GF-D8 (cell line): ENCODE measurements around the gene S100A3.
"Not testable (repeated sequence)": the region's sequence is repeated elsewhere in the genome, so short reads cannot be mapped to it uniquely, and the experiment has no call there.

ENCODE experiments used
- DNase-seq: peaks from one replicate; lab custom pipeline; 2025; lab: John Stamatoyannopoulos, UW

S100A3 gene

DNA sequence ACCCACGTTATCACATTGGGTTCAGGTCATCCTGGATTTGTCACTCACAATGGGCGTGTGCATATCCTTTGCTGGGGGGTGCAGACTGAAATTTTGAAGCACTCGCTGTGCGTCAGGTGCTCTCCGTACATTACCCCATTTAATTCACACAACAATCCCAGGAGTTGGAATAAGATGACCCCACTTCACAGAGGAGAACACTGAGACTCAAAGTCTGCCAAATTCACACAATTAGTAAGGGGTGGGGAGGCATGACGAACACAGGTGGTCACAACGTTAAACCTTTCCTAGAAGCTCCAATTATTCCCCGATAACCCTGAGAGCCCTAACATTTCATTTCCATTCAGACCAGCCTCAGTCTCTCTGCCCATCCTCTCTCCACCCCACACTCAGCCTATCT is 20.4 kb upstream of the S100A3 start:
- no peak for DNase-seq

DNA sequence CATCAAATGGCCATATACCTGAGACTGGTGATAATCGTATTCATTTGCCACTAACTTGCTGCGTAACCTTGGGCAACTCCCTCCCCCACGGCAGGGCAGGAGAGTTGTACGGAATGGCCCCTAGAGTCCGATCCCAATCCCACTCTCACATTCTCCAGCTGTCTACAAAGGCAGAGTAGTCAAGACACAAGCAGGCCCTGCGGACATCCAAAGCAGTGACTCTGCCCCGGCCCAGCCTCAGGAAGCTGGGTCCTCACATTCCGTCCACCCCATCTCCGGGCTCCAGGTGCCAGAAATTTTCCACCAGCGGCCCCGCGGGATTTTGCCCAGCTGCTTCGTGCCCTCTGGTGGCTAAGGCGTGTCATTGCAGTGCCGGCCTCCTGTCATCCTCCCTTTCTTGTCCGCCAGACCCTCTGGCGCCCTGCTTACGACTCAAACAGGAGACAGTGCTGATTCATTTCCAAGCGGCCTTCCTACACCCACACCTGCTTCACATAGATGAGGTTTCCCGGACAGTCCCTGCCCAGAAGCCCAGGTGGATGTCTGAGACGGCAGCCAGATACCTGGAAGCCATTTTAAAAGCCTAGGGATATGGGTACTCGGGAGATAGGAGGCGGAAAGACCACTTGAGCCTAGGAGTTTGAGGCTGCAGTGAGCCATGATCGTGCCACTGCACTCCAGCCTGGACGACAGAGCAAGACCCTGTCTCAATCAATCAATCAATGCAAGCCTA is 19.5 kb upstream of the S100A3 start:
- DNase-seq: no peak

DNA sequence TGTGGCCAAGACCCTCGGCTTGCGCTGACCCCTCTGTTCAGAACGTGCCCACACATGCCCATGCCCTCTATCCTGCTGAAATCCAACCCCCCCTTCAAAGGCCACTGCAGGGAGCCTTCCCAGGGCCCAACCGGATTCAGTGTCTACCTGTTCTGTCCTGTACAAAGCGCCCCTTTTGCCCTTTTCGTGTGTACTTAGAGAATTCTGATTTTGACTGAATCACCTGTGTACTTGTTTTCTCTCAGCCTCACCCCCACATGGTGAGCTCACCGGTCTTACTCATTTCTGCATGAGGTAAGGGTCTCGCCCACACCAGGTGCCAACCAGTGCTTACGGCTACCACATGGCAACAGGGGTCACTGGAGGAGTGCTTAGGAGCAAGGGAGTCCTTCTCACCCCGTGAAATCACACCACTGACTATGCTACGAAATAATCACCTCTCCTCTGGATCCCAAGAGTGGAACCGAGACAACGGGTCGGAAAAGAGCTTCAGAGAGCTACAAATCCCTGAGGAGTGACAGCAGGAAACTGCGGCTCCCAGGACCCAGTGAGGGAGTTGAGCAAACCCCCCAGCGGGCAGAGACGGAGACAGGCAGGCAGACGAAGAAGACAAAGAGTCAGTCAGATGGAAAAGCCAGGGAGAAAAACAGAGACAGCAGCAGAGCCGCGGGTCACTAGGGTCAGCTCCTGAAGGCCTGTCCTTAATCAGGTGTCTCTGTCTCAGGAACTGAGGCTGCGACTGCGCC is 18.7 kb upstream of the S100A3 start:
- DNase-seq: no peak

DNA sequence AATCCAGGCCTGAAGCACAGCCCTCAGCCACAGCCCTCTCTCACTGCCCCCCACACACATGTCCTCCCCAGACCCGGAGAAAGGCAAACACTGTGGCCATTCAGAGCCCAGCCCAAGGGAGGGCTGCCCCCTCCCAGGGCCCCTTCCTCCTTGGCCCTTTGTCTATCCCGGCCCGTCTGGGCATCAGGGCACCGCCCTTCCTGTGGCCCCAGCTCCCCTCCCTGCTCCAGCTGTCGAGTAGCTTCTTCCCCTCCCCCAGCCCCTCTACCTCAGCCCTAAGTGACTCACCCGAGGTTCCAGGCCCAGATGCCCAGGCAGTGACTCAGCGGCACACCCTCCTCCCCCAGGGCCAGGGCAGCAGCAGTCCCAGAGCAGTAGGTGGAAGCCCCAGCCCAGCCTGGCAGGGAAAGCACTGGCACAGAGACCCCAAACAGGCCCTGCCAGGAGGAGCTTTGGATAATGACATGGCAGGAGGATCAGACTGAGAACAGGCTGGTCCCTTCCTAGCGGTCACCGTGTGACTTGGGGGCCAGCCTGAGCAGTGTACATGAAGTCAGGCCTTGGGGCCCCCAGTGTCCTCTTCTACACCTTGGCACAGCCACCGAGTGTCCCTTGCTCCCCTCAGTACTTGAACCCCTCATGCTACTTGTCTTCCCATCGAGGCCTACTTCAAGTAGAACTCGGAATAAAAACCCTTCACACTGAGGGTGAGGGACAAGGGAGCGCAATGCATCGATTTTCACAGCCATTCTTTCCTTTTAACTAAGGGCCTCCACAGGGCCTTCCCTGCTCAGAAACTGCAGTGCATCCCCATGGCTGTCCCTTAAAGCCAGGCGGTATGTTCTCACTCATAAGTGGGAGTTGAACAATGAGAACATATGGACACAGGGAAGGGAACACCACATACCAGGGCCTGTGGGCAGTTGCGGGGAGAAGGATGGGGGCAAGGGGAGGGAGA is 17.6 kb upstream of the S100A3 start:
- peak; percentile 48 for DNase-seq

DNA sequence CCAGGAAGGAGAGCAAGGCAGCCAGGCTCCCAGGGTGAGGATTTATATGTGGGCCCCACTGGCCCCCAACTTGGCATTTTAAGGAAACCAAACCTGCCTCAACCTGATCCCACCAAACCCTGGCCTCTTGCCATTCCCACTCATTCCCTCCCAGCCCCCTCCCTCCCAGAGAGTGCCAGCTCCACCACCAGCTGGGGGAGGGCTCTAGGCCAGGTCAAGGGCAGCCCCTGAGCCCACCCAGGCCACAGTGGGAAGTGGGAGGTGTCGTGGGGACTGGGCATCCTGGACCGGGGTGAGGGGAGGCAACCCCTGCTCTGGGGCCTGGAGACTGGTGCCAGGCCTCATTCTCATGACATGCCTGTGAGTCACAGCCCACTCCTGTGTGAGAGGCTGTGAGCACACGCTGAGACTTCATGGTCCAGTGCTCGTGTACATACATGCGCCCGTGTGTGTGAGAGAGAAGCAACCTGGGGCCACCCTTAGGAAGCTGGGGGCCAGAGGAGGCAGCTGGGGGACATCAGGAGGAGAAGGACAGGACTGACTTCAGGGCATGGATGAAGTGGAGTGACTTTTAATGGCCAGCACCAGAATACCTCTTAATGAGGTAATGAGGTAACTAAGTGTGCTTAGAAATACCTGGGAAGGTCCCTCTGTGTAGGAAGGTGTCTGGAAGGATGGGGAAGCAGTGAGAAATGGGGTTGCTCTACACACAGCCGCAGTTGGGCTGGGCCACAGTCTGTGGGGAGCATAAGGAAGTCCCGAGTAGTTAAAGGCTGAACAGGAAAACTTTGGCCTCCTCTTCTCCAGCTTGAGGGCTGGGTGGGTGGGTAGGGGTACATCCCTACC is 16.7 kb upstream of the S100A3 start, which contains the start of gene S100A2:
Gene S100A2, minus strand, starts transcription at position 316 of the 846 bp plus-strand sequence. CDS start 1,967 bp downstream, outside the sequence.
- no peak for DNase-seq

DNA sequence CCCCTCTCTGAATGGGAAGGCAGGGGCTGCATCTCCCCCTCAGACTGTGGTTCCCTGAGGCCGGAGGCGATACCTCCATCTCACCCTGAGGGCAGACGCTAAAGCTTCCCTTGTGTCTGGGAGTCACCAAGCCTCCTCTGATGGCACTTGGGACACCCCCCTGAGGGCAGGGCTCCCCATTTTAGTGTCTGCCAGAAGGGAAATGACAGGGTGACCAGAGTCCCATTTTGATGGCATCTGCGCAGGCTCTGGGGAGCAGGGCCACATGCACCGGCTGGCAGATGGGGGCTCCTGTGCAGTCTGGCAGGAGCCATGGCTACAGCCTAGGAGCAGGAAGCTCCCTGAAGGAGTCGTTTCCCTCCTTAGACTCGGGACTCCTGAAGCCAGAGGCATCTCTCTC is 14.9 kb upstream of the S100A3 start:
- no peak for DNase-seq

DNA sequence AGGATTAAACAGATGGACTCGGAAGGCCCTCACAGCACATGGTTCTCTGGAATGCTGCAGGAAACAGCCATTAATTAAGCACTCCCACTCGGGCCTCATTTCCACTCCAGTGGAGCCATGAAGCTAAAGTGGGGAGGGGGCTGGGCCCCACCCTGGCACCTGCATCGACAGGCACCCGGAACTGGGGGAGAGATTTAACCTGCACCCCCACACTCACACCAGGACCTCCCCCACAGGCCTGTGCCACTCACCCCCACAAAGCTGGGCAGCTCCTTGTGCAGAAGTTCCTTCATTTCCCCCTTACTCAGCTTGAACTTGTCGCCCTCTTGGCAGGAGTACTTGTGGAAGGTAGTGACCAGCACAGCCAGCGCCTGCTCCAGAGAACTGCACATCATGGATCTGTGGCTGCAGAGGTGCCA is 14.4 kb upstream of the S100A3 start:
- DNase-seq: no peak

DNA sequence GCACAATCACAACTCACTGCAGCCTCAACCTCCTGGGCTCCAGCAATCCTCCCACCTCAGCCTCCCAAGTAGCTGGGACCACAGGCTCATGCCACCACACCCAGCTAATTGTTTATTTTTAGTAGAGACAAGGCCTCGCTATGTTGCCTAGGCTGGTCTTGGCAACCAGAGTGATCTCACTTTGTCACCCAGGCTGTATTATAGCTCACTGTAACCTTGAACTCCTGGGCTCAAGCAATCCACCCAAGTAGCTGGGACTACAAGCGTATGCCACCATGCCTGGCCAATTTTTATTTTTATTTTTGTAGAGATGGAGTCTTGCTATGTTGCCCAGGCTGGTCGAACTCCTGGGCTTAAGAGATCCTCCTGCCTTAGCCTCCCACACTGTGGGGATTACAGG is 13.0 kb upstream of the S100A3 start:
- DNase-seq: not testable (repeated sequence)

DNA sequence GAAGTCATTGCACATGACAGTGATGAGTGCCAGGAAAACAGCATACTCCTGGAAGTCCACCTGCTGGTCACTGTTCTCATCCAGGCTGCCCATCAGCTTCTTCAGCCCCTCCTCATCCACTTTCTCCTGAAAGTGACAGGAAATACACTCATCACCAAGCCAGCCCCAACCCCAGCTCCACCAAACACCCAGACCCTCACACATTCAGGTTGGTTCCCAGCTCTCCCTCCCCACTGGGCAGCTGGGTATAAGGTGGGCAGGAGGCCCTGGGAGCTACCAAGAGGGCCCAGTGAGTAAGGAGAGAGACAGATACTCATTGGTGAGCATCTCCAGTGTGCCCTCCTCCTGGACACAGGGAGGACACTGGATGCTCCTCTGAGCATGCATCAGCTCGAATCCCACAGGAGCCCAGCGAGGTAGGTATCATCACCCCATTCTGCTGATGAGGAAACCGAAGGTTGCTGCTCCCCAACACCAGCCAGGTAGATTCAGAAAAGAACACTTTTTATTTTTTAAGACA is 12.5 kb upstream of the S100A3 start:
- DNase-seq: no peak

DNA sequence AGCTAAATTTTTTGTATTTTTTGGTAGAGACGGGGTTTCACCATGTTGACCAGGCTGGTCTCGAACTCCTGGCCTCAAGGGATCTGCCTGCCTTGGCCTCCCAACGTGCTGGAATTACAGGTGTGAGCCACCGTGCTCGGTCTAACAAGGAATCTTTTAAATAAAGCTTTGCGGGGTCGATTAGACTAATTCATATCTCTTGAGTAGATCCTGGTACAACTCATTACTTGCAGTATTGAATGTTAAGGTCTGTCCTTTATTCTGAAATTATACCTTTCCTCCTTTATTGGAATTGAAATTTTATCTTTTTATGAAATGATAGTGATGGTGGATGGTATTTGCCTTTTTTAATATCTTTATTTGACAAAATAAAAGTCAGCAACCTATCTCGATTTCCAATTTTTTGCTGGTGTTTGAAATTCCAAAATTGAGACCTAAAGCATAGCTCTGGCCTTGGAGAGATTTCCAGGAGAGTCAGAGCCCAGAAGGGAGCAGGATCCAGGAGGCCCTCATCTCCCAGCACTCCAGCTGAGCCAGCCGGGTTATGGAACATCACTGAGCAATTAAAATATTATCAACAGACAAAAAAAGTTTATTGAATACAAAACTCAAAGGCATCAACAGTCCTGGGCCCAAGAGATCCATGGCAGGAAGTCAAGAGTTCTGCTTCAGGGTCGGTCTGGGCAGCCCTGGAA is 11.9 kb upstream of the S100A3 start:
- no peak for DNase-seq

DNA sequence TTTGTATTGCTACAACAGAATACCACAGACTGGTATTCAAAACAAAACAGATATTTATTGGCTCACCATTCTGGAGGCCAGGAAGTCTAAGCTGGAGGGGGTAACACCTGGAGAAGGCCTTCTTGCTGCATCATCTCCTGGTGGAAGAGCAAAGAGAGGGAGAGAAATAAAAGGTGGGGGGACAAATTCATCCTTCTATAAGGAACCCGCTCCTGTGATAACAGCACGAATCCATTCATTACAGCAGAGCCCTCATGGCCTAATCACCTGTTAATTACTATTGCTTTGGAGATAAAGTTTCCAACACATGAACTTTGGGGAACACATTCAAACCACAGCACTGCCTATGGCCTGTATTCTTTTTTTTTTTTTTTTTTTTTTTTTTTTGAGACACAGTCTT is 11.2 kb upstream of the S100A3 start:
- DNase-seq: no peak

DNA sequence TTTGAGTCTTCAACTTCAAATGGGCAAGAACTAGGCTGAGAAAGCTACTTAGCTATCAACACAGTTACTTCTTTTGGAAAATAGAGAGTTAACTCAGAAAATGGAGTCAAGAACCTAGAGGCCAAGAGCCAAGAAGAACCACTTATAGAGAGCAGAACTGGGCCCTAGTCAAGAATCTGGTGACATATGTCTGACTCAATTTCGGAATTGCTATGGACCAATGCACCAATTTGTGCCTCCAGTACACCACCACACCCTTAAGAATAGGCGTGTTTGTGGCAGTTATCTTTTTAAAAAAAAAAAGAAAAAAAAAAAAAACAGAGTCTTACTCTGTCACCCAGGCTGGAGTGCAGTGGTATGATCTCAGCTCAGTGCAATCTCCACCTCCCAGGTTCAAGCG is 8.8 kb upstream of the S100A3 start:
- no peak for DNase-seq

DNA sequence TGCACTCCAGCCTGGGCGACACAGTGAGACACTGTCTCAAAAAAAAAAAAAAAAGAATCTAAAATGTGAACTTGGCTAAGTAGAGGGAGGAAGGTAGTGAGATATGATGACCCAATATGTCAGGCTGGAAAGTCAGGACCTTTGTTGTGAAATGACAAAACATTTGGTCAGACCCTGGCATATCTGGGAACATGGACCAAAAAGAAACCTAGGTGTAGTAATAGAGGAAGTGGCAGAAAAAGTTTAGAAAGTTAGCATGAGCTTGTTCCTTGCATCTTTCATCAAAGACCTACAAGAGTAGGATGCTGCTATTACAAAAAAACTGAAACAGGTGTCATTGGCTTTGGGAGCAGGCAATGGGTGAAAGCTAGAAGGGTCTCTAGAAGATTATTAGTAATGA is 7.3 kb upstream of the S100A3 start:
- no peak for DNase-seq

DNA sequence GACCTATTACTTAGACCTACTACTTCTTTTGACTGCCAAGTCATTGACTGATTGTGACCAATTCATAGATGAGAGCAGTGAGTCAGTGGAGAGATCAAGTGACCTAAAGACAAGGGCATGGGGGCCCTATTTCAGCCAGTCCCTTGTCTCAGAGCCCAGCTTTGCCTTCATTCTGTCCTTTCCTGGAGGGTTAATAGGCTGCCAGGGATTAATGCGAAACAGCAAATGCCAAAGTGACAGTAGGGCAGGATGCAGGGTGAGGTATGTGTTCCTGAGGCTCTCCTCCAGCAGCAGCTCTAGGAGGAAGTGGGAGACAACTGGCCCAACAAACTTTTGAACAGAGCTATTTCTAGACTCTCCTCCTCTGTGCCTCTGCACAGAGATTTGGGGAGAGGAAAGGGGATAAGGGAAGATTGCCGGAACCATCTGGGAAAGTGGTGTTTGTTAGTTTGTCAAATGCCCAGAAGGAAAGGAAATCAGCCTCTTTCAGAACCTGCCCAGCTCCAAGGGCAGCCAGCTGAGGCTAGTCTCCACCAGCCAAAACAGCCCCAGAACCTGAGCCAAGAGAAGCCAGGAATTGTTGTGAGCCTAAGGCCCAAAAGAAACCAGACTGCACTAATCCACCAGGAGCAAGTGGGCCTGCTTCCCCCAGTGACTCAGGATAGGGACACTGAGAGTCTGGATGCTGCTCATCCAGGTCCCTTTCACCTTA is 4.9 kb upstream of the S100A3 start:
- no peak for DNase-seq

DNA sequence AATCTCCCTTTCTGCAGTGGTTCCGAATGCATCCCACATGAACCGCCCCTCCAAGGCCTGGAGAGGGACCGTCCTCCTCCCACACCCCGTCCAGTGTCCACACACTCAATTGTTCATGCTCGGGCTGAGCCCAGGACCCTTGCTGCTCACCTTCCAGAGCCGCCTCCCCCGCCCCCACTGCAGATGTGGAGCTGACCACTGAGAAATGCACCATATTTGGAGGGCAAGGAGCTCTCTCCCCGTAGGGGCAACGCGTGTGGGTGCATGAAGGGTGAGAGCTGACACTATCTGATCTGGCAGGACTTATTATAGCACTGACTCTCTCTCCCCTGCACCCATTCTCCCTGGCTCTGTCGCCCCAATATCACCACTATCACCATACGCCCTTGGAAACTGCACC is 4.0 kb upstream of the S100A3 start:
- no peak for DNase-seq

DNA sequence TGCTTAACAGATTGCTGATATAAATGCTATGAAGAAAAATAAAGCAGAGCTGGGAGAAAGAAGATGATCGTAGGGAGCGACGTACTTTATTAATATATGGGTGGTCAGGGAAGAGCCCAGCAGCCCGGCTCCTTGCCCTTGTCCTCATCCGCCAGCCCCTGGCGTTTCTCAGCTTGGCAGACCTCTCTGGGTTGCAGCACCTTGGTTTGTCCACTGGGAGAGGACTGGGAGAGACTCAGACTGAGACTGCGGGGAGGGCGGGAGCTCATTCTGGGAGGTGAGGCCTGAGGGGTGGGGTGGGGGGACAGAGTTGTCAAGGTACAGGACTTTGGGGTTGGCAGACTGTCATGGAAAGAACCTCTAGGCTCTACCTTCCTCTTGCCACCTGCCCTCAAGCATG is 3.3 kb upstream of the S100A3 start:
- DNase-seq: no peak

DNA sequence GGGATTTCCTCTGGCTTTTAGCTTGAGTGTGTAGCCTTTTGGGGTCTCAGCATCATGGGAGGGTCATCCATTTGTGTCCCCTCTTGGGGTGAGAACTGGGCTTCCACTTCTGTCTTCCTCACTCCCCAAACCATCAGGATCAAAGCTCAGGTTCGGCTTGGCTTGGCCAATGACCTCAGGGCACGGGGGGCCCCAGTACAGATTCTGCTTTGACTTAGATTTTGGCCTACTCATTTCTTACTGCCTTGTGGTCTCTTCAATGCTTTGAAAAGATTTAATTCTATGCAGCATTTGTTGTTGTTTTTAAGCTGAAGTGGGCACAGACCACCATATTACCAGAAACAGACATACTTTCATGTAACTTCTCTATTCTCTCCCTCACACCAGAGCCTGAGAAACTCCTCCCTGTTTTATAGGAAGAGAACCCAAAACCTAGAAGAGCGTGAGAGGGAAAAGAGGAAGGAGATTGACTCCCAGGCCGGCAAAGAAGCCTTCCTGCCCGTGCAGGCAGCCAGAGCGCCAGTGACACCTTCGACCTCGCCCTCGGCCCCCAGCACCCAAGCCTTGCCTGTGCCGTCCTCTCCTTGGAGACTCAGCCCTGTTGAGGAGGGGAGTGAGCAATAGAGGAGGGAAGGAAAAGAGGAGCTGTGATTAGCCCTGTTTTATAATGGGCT is 1.9 kb upstream of the S100A3 start:
- peak; percentile 18 for DNase-seq

DNA sequence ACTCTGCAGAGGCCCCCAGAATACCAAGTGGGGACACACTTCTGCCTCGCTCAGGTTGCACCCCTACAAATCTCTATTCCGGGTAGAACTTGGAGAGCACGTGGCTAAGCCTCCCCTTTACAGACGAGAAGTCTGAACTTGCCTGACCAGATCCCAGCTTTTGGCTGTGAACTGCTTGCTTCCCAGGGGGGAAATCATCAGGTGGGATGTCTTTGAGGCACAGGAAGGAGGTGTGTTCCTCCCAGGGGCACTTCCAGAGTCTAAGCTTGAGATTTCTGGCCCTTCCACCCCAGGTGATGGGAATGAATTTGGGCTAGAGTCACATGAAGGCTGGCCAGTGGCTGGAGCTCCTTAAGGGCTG is 1.3 kb upstream of the S100A3 start:
- no peak for DNase-seq

DNA sequence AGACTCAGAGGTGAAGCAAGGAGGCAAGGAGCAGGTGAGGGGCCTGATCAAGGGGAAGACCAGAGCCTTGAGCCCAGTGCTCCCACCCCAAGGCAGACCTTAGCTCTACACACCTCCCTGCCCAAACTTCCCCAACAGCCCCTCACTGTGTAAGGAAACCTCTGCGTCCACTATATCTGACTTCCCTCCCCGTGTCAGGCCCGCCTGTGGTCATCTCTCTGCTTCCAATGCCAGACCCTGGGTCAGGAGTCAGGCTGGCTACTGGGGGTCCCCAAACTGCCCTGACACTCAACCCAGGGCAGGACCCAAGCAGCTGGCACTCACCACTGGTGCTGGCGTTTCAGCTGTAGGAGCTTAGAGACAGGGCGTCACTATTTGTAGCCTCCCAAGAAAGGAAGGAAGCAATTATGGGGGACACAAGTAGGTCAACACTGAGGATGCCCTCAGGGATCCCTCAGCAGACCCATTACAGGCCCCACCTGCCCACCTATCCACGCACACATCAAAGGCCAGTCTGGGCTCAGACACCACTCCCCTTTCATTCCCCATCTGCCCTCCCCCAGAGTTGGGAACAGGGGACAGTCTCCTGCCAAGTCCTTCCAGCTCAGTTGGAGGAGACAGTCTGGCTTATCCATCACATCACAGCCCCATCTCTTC is 811 bp upstream of the S100A3 start:
- no peak for DNase-seq
